Measurements from ENCODE around the gene SEC14L5.
A peak's percentile ranks its signal among the peaks of the same experiment; 100 is the strongest.
"Not testable (repeated sequence)": the region's sequence is repeated elsewhere in the genome, so short reads cannot be mapped to it uniquely, and the experiment has no call there.

SEC14L5 gene

GRCh38 chr16:5044581-5044980, 86.5 kb downstream of the SEC14L5 start:
- not testable (repeated sequence) for DNase-seq

DNA sequence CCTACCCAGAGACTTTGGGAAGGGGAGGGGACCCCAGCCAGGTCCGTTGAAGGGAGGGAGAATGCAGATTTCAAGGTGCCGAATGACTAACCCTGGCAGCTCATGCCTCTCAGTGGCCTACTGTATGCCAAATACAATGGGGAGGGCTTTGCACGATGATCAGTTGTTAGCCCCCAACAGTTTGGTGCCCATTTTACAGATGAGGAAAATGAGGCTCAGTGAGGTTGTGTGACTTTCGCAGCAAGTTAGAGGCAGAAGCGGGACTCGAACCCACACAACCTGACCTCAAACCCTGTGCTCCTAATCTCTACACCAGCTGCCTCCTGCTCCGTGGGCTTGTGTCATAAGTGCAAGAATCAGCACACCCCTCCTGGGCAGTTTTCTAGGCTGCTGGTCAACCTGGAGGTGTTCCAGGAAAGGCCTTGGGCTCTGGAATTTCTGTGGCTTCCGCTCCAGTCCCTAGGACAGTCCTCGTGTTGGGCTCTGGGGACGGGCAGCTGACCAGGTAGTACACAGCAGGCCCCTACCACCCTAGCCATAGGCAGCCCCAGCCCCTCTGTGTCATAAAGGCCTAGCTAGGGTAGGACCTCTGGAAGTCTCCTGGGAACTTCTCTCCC, 87.5 kb downstream of the SEC14L5 start:
- no peak for DNase-seq

DNA sequence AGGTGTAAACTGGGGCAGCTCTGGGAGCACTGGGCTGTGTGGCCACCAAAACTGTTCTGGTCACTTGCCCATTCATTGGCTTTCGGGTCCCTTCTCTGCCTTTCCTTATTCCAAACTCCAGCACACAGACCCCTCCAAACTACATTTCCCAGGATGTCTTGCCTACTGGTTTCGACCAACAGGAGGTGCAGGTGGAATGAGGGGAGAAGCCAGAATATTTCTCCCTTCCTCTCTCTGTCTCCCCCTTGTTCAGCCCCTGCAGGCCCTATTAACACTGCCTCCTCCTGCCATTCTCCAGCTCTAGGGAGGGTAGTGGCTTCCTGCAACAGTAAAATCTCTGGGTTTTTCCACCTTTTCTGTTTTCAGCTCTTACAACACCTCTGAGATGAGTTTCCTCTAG, 88.8 kb downstream of the SEC14L5 start:
- no peak for DNase-seq

DNA sequence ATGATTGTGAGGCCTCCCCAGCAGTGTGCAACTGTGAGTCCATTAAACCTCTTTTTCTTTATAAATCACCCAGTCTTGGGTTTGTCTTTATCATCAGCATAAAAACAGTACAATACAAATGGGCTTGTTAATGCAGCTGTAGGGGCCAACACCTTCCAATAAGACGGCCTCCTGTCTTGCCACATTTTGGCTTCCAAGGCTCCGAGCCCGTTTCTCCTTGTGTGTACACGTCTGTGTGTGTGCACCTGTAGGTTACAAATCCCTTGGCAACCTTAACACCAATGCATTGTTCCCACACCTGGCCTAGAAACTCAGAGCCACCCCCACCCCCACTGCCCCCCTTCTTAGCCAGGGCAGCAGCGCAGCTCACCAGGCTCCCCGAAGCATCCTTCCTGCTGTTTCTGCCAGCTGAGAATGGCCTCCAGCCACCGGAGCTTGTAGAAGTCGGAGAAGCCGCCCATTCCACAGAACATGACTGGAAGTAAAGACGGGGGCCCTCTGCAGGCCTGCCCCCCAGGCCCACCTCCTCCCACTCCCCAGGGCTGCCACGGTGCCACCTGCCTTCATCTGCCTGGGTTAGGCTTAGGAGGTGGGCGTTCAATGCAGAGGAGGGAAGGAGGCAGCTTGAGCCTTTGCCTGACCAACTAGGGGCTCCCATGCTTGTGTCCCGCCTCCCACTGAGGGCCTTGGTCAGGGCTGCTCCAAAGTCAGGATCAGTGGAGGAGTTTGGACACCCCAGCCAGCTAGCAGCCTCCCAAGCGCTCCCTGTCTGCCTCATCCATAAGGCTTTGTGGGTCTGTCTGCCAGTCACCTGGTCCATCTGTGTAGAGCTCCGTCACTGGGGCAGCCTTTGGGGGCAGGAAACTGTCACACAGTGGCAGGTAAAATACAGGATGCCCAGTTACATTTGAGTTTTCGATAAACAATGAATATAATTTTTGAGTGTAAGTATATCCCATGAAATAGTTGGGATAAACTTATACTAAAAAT, 97.0 kb downstream of the SEC14L5 start:
- no peak for DNase-seq

DNA sequence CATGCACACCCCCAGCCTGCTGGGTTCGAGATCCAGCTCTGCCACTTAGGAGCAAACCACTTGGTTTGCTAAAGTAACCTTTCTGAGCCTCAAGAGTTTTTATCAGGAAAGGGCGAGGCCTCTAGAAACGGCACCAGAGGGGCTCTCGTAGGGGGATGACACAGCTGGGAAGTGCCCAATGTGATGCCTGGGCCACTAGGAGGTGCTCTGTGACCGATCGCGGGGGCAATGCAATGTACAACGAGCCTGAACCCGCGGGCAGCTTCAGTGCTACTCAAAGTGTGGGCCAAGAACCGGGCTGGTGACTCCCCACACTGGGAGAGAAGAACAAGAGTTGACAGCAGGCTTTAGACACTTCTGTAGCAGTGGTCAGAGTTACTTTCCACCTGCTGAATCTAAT, 98.2 kb downstream of the SEC14L5 start:
- DNase-seq = no peak

DNA sequence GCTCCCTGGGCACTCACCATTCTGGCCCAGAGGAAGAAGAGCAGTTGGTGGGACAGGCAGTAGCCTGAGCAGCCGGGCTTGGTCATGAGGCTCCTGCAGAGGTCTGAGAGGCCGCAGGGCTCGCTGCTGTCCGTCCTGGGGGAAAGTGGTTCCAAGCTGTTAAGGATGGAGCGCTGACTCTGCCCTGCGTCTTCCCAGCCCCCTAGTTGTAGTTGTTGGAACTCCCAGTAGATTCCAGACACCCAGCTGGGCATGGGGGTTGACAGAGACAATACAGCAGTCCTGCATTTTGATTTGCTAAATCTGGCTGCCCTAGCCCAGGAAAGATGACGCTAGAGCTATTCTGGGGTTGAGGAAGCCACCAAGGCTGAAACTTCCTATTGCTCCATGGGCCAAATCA, 100.3 kb downstream of the SEC14L5 start:
- DNase-seq = no peak

- no peak for DNase-seq
These were observed 101.4 kb downstream of the SEC14L5 start for GRCh38 chr16:5059386-5060072.

GRCh38 chr16:5060073-5060641, 102.0 kb downstream of the SEC14L5 start:
- DNase-seq = no peak

DNA sequence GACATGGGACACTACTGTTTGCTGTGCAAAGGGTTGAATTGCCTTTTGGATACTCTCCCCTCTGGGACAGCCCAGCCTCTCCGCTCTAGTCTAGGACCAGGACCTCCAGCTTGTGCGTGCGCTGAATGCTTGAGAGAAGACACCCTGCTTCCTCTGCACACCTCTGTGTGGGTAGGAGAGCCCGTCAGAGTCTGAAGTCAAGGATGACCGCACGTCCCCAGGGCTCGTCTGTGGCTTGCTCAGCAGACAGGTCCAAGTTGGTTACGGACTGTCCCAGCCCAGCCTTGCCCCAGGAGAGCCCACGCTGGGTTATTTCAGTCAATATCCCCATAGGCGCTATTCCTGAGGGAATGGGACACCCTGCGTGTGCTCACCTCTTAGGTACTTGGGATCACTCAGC, 103.9 kb downstream of the SEC14L5 start:
- no peak for DNase-seq

- DNase-seq = no peak
These were observed 104.9 kb downstream of the SEC14L5 start for GRCh38 chr16:5062790-5063765.

- DNase-seq = no peak
These were observed 106.8 kb downstream of the SEC14L5 start for GRCh38 chr16:5064915-5065314.

DNA sequence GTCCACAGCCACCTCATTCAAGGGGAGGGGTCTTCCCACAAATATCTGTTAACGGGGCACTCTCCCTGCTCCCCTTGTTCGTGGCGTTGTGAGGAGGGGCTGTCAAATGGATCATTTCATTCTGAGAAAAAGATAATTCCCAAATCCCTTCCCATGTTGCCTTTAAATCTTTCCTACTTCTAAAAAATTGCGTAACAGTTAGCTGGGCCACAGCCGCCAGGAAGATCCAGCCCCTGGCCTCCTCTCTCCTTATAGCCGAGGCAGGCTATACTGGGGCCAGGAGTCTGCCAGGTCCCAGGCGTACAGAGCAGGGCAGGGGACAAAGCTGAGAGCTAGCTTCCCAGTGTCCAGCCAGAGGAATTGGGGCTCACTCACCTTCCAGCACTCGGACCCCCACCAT, 107.2 kb downstream of the SEC14L5 start:
- DNase-seq = no peak

DNA sequence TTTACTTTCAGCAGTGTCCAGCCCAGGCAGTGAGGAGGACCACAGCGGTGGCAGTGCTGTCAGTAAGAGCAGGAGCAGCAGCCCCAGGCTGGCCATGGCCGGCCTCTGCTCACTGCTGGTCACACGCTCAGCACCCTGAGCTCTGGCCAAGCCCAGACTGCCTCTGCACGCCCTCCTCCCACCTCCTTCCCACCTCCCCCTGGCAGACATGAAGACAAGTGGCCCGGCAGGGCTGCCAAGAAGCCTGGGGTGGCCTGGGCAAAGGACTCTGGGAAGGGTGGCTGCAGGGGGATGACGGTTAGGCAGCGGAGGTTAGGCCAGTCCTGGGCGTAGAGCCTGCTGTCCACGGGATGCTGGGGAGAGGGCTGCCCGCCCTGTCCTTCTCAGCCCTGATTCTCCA, 107.7 kb downstream of the SEC14L5 start, which contains the start of gene C16orf89:
C16orf89 (minus strand) TSS at position 144 of the 400 bp plus-strand sequence; CDS start at position 96, 48 bp downstream.
- peak; percentile 30 to 31 for DNase-seq

DNA sequence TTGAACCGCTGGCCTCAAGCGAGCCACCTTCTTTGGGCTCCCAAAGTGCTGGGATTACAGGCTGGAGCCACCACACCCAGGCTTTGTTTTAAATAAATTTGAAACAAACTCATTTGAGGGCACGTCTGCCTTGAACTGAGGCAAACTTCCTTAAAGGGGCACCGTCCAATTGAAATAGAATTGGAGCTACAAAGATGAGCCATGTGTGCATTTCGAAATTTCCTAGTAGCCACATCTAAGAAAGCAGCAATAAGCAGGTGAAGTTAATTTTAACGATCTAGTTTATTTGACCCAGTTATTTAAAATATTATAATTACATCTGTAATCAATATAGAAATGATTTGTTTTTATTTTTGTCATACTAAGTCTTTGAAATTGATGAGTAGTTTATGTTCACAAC, 108.4 kb downstream of the SEC14L5 start:
- DNase-seq = no peak
